LNCAP (cell line): ENCODE measurements around the gene GPR162.

Source experiments
- CTCF ChIP-seq: fragments of 450-650 bp; IDR thresholded peaks from 2 replicates; pipeline ENCODE4 v1.5.1; 2017; ENCODE audit warnings: mild to moderate bottlenecking

GPR162 gene

GRCh38 chr12:6825398-6826124 is 3.9 kb downstream of the GPR162 start:
- peak; percentile 91 for TF ChIP-seq CTCF

- TF ChIP-seq CTCF = no peak
Measured at GRCh38 chr12:6826125-6826733, 4.6 kb downstream of the GPR162 start.

GRCh38 chr12:6826734-6827436 is 5.3 kb downstream of the GPR162 start:
- no peak for TF ChIP-seq CTCF

- TF ChIP-seq CTCF = no peak
Measured at GRCh38 chr12:6827437-6827911, 5.9 kb downstream of the GPR162 start.

- no peak for TF ChIP-seq CTCF
Measured at GRCh38 chr12:6827982-6828780, 6.6 kb downstream of the GPR162 start, which contains the start of gene P3H3. P3H3 (plus strand) TSS chr12:6828407; CDS start chr12:6828441, 34 bp downstream.

- no peak for TF ChIP-seq CTCF
Measured at GRCh38 chr12:6828781-6829535, 7.3 kb downstream of the GPR162 start.
